Fibroblast of peridontal ligament (primary cell): ENCODE results near the gene DNAJC17.

ENCODE experiments used
- DNase-seq: peaks from one replicate; pipeline ENCODE4 v3.0.0-alpha.2; 2010; ENCODE audit errors: extremely low read depth

The DNAJC17 gene

DNA sequence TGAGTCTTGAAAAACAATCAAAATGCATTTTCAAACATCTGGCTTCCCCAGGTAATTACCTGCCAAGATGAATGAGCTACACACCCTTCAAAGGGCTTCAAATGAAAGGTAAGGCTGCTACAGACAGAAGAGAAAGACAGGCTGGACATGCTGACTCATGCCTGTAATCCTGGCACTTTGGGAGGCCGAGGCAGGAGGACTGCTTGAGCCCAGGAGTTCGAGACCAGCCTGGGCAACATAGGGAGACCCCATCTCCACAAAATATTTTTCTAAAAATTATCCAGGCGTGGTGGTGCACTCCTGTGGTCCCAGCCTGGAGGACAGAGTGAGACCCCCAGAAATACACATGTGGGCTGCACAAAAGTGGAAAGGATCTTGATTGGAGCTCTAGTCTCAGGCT is 14.9 kb downstream of the DNAJC17 start:
- DNase-seq: no peak

DNA sequence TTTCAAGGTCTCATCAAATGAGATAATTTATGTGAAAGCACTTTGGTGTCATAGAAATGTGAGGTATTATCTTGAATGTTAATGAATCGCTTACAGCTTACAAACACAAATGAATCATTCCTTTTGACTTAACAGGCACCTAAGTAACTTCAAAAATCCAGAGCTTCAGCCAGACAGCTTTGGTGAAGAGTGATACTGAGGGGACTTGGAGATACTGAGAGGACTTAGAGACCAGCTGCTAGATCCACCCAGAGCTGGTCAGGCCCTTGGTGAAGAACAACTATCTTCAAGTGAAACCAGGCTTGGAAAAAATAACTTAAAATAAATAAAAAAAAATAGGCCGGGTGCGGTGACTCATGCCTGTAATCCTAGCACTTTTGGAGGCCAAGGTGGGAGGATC is 16.6 kb downstream of the DNAJC17 start:
- peak; percentile 24 for DNase-seq

DNA sequence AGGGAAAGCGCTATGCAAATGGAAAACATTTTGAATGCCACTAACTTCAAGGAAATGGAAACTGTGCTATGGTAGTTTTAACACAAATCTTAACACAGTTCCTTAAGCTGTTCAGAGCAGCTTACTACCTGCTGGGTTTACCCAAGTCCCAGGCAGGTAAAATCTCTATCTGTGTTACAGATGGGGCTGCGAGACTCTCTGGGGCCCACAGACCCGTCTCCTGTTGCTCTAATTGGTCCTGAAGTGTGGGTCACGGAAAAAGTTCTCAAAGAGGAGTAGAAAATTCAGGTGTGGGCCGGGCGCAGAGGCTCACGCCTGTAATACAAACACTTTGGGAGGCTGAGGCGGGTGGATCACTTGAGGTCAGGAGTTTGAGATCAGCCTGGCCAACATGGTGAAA is 17.3 kb downstream of the DNAJC17 start:
- DNase-seq: no peak

DNA sequence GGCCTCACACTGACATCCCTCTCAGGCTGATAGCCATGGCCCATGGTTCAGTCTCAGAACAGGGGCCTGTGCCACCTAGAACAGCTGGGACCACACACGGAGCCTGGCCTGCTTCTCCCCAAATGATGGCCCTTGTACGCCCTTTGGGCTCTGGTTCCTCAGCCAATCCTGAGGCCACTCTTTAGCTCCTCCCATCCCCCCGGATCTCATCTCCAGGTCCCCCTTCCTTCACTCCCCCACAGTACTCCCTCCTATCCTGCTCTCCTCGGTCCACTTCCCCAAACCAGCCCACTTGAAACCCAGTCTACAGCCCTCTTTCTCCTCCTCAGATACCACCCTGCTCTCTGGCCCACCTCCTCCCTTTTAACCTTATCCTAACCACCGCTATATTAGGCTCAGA is 18.2 kb downstream of the DNAJC17 start:
- no peak for DNase-seq

DNA sequence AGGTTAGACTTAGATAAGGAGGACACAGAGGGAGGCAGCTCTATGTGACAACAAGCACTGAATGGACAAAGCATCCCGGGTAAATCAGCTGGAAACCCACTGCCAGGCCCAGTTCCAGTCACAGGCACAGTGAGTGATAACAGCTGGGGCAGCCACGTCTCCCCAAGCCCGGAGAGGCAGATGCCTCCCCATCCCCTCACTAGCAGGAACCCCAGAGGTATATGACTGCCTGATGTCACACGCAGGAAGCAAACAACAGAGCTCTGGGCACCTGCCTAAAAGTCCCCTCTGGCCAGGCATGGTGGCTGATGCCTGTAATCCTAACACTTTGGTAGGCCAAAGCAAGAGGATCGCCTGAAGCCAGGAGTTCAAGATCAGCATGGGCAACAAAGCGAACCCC is 19.3 kb downstream of the DNAJC17 start:
- DNase-seq: no peak

DNA sequence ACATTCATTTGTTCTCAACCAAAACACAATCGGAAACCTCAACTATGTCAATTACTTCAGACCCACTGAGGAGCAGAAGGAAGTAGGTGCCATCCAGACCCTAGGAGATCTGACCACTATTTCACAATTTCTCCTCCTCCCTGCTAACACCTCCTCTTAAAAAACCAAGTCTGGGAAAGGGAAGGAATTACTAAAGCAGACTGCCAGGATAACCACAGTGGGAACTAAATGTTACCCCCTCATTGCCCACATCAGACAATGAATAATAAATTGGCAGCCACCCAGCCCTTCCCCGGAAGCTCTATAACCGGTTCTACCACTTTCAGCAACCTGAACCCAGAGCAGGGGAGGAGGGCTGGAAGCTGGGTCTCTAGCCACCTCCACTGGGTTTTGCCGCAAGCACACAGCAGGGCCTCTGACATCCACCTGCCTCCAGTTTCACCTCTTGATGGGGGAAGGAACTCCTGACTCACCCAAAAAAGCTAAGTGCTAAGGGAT is 19.9 kb downstream of the DNAJC17 start:
- peak; percentile 61 for DNase-seq

DNA sequence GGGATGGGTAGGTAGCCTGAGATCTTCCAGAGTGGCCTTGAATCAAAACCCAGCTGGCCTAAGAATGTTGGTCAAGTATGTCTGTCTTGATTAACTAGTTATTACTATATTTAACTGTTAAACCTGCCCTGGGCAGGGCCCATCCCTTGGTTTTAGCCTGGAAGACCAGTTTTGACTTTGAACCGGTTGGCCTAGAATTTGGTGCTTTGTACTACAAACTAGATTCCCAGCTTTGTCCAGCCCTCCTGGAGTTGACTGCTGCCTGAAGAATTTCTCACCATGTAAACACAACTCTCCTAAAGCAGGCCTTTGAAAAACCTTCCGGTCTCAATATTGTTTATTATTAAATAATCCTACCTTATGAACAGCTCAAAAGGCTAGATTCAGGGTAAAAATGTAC is 21.5 kb downstream of the DNAJC17 start:
- no peak for DNase-seq

DNA sequence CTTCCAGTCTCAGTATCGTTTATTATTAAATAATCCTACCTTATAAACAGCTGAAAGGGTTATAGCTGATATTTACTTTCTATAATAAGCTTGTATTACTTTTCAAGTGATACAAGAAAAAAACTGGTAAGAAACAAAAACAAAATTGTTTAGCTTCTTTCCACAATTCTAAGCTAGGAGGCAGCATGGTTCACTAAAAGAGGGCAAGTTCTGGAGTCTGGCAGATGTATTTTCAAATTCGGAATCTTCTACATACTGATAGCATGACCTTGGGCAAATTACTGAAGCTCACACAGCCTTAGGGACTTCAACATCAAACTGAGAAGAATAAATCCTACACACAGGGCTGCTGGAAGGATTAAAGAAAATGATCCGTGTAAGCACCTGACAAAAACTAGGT is 22.1 kb downstream of the DNAJC17 start:
- DNase-seq: peak; percentile 9

DNA sequence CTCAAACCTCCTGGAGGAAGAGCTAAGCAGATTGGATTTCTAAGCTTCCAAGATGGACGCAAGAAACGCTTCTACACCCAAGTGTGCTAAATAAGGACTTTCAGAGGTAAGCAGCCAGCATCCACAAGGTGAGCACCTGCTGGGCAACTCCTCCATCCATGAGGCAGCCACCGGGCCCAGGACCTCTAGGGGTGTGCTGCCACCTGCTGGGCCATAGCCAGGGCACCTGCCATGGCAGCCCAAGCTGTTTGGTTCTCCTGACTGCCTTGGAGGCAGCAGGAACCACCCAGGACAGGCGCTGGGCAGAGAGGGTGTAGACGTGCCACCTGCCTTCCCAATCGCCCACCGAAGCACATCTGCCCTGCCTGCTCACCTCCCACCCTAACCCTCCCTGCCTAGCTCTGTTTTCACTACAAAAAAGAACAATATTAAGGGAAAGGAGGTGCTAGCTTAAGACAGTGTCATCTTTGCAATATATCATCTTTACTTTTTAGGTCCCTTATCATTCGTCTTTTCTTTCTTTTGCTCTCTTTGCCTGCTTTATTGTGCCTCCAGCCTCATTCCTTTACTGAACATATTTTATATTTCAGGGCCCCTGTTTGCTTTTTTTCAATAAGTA is 24.6 kb downstream of the DNAJC17 start:
- no peak for DNase-seq

DNA sequence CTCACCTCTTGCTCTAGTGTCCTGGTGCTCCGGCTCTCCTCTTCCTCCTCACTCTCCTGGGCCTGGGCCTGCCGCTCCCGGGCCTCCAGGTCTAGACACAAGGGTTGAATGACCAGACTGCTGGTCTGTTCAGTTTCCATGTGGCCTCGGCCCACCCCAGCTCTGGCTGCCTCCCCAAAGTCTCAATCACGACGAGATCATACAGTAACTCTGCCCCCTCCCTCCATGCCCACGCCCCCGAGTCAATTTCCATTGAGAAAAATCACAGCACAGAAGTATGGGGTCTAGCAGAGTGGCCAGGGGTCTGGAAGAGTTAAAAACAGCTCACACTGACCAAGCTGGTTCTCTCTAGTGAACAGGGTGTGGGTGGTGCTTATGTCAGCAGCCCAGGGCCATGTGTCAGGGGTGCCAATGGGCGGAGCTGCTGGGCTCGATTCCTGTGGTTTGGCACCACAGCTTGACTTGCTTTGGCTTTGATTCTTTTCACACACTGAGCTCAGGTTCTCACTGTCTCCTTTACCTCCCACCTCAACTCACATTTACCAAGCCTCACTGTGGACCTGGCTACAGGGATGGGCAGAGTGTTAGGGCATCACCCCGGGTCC is 30.6 kb downstream of the DNAJC17 start:
- DNase-seq: peak; percentile 74

DNA sequence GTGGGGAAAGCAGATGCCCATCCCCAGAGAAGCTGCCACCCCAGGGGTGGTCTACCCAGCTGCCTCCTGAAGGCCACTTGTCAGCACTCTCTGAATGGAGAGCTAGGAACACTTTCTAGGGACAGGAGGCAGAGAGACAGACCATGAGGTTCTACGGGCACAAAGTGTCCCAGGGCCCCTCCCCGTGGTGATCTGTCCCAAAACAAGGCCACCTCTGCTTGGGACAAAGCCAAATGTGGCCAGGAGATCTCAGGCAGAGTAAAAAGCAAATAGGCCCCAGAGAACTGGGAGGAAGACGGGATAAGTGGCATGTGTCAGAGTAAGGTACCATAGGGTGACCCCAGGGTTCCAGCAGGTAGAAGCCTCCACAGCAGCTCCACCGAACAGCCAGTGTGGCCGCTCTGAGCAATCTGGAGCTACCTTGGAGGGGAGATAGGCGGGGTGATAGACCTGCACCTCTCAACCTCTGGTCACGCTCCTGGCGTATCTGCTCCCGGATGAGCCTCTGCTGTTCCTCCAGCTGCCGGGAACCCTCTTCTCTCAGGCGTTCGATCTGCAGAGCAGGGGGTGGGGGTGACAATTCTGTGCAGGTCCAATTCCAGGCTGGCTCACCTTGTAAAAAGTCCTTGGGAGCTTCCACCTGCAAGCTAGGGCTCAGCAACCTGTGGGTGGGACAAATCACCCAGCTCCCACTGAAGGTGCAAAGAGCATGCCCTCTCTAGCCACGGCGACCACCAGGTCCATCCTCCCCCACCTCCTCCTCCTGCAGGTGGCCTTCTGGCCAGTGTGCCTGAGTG is 31.3 kb downstream of the DNAJC17 start:
- no peak for DNase-seq

DNA sequence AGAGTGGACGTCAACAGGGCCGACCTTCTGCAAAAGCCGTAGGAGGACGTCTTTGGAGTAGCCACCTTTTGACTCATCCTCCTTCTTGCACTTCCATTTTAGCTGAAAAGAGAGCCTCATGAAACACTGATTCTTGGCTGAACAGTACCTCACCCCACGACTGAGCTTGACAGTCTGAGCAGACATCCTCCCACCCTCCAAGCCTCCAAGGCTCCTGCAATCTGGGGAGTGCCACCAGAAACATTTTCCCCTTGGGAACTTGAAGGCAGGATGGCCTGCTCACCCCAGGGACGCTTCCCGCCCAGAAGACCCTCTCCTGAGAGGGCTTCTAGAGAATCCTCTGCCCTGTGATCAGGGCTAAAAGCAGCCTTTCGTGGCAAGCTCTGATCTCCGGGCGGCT is 32.3 kb downstream of the DNAJC17 start:
- DNase-seq: no peak

DNA sequence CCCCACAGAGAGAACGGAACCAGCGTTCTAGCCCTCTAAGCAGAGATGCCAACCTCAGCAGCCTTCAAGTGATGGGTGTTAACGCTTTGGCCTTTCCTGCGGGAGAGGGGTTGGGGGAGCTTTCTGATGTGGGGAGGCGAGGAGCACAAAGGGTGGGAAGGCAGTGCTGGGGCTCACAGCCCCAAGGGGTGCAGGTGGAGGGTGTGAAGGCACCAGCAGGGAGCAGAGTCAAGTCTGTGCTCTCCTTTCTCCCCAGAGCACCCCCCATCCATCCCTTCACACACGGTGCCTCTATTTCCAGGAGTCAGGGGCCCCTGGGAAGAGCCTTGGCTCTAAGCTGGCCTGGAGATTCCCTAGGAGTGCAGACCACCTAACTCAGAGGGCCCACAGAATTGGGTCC is 33.4 kb downstream of the DNAJC17 start:
- no peak for DNase-seq

DNA sequence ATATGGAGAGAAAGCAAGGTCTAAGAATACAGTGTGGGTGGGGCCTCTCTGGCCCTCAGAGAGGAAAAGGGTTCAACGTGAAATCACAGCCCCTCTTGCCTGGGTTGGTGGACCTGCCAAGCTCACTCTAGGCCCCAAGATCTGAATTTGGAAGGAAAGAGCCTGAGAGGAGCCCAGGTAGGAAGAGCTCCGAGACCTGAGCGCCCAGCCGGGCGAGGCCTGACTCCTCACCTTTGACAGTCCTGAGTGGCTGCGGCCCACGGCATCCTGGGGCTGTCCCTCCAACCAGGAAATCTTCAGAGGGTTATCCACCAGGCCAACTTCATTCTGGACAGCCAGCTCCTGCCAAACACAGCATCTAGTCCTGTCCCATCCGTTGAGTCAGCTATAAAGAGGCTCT is 33.8 kb downstream of the DNAJC17 start:
- no peak for DNase-seq

DNA sequence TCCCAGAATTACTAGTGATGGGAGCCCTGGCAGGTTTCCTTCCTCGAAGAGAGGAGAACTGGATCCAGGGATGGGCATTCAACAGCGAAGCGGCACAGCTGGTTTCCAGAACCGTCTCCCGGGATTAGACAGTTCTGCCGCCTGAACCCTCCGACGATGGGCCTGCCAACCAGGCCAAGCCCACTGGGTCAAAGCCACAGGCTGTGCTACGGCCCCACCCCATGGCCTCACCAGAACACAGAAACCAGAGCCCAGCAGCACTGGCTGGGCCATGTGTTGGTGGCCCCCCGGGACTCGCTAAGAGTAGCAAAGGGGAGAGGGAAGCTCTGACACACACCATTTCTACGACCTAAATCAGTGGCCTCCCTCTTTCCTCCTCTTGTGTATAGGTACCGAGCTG is 35.3 kb downstream of the DNAJC17 start:
- no peak for DNase-seq

DNA sequence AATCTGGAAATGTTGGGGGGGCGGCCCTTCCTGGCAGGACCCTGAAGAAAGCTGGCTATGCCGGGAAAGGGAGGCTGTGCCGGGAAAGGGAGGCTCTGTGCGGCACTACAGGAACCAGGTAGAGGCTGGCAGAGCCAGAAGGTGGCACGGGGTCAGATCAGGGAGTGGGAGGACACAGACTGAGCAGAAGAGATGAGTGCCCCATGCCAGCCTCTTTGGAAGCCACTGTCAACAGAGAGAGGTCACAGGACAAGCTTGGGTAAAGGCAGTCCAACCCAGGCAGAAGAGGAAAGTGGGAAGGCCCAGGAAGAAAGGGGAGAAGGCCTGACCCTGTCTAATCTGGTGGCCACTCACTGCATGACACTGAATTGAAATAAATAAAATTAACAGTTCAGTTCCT is 36.0 kb downstream of the DNAJC17 start:
- no peak for DNase-seq

DNA sequence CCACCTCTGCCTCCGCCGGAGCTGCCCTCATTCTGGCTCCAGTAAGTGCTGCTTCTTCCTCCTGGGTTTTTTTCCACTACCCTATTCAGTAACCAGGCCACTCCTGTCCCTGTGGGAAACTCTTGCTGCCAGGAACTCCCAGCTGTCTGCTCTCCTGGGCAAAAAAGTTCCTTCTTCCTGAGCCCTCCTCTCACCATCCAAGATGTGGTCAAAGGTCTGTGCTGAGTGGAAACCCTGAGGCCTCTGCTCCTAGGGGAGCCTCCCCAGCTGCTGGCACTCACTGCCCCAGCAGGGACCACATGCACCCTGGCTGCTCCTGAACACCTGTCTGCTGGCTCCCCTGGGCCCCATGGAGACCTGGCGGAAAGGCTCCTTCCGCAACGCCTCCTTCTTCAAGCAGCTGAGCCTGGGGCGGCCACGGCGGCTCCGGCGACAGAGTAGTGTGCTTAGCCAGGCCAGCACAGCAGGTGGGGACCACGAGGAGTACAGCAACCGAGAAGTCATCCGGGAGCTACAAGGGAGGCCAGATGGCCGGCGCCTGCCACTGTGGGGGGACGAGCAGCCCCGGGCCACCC is 37.0 kb downstream of the DNAJC17 start:
- DNase-seq: no peak

DNA sequence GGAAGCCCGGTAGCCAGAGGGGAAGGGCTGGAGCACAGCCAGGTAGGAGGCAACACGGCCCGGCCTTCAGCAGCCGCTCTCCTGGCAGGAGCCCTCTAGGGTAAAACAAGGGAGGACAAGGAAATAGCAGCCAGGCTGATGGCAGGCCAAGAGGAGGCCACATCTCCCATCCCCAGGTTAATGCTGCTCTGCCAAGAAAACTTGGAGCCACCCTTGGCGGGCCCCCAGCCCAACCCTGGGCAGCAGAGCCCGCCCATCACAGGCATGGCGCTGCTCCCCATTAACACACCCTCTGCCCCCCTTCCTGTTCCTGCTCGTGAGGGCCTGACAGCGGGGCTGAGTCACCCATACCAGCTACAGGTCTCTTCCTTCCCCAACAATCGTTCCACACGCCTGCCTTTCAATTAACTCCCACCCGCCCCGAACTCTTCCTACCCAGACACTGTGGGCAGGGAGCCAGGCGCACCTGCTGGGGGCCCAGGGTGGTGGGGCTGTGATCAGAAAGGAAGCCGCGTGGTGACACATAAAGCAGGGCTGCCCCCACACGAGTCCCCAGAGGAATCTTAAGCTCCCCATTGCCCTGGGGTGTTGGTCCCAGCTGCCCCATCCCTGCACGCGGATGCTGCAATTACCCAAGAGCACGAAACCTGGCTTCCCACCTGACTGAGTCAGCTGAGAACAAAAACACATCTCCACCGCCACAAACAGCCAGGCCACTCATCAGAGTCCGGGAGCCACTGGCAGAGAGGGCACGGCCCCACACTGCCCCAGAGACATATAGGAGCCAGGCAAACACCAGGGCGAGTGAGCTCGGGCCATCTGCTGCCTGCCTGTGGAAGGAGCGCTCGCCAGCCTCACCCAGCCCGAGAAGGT is 37.8 kb downstream of the DNAJC17 start, which contains the start of gene C15orf62:
C15orf62 (plus strand) TSS at position 707 of the 873 bp plus-strand sequence. CDS start 516 bp downstream, outside the sequence.
- no peak for DNase-seq

DNA sequence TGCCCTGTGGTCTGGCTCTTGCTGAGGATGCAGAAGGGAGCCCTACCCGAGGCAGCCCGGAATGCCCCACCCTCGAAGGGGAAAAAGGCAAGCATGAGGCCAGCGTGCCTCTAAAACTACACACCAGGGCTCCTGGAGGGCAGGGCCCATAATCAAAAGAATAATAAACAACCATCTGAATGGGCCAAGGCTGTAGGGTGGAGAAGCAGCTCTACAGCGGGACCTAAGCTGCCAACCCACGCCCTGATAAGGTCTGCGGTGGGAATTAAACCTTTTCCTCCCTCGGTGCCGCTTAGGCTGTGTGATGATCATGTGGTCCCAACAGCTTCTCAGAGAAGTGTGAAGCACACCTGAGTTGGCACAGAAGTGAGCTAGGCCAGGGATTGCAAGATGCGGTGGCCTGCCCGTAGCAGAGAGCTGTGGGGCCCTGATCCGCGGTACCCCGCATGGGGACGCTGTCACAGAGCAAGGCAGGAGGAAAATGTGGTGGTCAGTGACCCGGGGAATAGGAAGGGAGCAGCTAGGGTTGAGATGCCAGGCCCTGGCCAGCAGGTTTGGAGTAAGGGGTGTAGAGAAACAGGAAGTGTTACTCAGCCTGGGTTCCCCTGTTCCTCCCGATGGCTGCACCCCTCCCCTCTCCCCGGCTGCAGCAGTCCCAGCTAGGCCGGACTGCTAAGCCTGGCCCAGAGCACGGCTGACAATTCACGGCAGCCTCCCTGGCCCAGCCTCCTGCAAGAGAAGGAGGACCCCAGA is 38.6 kb downstream of the DNAJC17 start:
- no peak for DNase-seq

DNA sequence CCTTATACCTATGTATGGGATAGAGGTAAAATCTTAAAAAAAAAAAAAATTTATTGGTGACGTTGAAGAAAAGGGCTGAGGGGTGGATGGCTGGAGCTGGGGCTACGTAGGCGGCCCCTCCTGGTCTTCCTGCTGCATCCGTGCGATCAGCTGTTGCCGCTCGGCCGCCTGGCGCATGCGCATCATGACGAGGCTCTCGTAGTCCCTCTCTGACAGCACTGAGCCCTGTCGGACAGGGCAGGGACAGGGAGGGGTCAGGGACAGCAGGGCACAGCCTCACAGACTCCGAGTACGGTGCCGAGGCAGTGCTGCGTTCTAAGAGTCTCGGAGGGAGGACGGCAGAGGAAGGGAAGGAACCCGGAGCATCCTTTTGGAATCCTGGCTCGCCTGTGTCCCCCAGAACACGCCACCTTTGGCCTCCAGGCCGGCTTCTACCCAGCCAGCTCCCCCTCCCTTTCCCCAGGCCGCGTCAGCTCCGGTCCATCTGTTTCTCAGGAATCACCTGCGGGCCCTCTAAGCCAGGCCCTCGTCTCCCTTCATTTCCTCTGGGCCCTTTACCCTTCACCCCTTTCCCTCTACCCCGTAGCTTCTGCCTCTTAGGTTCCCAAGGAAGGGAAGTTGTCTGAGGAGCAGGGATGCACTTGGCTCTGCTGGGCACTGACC is 39.3 kb downstream of the DNAJC17 start:
- no peak for DNase-seq
